ENCODE data around the gene COX4I2.
"Not testable (repeated sequence)": the region's sequence is repeated elsewhere in the genome, so short reads cannot be mapped to it uniquely, and the experiment has no call there.

The COX4I2 gene

GRCh38 chr20:31654534-31654933 is 16.8 kb downstream of the COX4I2 start:
- no peak for DNase-seq

GRCh38 chr20:31661625-31662371 is 24.1 kb downstream of the COX4I2 start:
- peak; percentile 69 for DNase-seq

- DNase-seq = no peak
Observed at GRCh38 chr20:31662372-31662854, 24.7 kb downstream of the COX4I2 start.

DNA sequence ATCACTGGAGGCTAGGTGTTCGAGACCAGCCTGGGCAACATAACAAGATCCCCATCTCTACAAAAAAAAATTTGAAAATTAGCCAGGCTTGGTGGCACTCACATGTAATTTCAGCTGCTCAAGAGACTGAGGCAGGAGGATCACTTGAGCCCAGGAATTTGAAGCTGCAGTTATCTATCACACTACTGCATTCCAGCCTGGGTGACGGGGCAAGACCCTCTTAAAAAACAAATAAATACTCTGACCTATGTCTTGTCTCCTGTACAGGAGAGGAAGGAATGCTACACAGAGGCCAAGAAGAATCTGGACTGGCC is 25.8 kb downstream of the COX4I2 start:
- DNase-seq = no peak

GRCh38 chr20:31663838-31664695 is 26.4 kb downstream of the COX4I2 start:
- no peak for DNase-seq

GRCh38 chr20:31664696-31665354 is 27.1 kb downstream of the COX4I2 start:
- DNase-seq = no peak

DNA sequence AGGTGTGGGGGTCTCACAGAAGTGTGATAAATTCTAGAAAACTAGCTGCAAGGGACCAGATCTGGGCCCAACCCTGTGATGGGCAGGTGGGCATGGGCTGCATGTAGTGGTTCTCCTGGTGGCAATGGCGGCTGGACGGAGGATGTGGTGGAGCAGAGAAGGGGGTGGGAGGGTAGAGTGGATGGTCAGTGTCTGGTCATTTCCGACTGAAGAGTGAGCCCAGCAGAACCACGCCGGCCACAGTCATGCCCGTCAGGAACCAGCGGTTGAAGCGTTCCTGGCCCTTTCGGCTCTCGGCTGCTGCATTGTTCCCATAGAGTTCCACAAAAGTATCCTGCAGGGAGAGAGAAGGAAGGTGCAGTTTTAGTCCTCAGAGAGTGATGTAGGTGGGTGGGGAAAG is 28.0 kb downstream of the COX4I2 start:
- no peak for DNase-seq

GRCh38 chr20:31666258-31667042 is 28.7 kb downstream of the COX4I2 start:
- DNase-seq = no peak

- no peak for DNase-seq
Observed at GRCh38 chr20:31667315-31668285, 29.9 kb downstream of the COX4I2 start.

- DNase-seq = not testable (repeated sequence)
Observed at GRCh38 chr20:31668944-31669343, 31.2 kb downstream of the COX4I2 start.

- DNase-seq = no peak
Observed at GRCh38 chr20:31669876-31670275, 32.2 kb downstream of the COX4I2 start.

DNA sequence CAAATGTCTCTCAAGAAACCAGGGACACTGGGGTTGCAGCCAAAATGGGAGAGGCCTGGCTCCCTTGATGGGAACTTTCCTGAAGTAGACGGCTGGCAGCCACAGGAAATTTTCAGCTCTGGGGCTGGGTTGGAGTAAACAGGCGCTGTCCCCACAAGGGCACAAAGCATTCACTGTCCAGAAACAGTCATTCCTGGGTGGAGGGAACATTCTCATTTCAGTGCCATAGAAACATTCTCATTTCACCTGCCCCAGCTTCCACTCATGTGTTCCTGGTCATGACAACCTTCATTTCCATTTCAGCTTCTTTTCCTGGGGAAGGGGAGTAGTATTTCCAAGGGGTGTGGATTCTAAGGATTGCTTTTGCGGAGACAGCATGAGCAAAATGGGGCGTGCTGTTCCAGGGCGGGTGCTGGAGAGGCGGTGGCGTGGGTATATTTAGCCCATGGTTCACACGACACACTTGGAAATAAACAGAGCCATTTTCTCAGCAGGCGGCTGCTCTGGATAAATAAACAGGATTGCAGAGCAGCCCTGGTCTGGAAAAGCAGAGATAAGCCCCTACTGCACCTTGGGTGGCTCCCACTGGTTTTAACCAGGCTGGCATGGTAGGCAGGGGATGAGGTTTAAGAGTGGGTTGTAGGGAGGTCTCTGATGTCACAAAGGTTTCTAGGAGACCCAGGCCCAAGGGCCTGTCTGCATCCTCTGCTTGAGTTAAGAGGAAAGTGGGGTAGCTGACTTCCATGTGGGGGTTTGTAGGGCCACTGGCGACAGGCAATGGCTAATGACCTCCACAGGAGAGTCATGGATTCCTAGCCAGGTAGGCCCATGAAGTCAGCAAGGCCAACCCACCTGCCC is 32.9 kb downstream of the COX4I2 start:
- peak; percentile 19 for DNase-seq

DNA sequence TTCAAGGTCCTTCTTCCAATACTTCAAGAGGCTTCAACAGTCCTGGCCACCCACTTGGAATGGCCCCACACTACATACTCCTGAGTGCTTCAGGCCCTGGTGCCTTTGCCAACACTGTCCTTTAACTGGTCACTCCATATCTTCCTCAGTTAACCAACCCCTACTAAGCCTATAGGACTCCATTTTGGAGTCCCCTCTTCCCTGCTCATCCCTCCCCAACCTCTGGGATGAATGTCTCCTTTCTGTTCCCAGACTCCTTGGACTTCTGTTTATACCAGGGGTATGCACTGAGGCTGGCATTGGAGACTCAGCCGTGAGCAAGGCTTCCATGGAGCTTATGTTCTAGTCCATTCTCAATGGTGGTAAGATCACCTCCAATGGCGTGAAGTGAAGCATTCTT is 33.6 kb downstream of the COX4I2 start:
- DNase-seq = no peak

GRCh38 chr20:31673435-31673834 is 35.7 kb downstream of the COX4I2 start:
- no peak for DNase-seq

DNA sequence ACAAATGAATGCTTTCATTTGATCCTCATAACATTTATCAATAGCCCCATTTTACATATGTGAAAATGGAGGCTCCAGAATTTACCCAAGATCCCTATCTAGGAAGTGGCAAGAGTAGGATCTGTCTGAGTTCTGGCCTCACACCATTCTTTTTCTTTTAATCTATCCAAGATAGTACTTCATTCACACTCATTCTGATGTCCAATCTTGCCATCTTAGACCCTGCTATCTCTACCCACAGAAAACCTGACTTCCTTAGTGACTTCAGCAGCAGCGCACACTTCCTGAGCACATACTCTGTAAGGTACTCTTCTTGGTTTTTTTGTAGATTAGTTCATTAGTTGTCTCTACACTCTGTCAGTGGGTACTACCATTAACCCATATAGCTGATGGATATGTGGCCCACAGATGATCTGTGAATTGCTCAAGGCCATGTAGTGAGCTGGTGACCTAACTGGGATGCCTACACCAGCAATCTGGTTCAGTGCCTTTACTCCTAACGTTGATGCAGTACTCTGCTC is 36.3 kb downstream of the COX4I2 start:
- DNase-seq = no peak

- peak; percentile 87 for DNase-seq
Observed at GRCh38 chr20:31674895-31675827, 37.4 kb downstream of the COX4I2 start.

- DNase-seq = no peak
Observed at GRCh38 chr20:31675828-31676608, 38.3 kb downstream of the COX4I2 start.

DNA sequence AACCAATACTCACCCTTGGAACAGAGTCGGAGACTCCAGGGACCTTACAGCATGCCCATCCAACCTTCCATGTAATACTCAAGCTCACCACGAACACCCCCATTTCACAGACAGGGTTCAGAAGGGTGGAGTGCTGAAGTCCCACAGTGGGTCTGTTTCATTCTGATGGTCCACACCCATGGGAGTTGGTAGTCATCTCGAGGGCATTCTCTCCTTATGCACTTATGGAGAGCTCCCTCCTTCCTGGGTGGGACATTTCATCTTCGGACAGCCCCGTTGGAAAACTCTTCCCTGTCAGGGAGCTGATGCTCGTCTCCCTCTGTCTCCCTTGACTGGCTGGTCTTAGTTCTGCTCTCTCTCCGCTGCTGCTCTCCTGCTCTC is 38.9 kb downstream of the COX4I2 start:
- DNase-seq = no peak
